HG02642 (cell line): ENCODE measurements around the gene NCS1.
"Not testable (repeated sequence)": the region's sequence is repeated elsewhere in the genome, so short reads cannot be mapped to it uniquely, and the experiment has no call there.

Experiments
- ATAC-seq: cut with Tn5 transposase; IDR thresholded peaks from one replicate; pipeline ENCODE4 v1.9.1; 2021; ENCODE audit warnings: mild to moderate bottlenecking; ENCODE audit not compliant: unreplicated experiment, poor library complexity

The NCS1 gene

GRCh38 chr9:130277525-130277924 lies 105.3 kb downstream of the NCS1 start:
- not testable (repeated sequence) for ATAC-seq

DNA sequence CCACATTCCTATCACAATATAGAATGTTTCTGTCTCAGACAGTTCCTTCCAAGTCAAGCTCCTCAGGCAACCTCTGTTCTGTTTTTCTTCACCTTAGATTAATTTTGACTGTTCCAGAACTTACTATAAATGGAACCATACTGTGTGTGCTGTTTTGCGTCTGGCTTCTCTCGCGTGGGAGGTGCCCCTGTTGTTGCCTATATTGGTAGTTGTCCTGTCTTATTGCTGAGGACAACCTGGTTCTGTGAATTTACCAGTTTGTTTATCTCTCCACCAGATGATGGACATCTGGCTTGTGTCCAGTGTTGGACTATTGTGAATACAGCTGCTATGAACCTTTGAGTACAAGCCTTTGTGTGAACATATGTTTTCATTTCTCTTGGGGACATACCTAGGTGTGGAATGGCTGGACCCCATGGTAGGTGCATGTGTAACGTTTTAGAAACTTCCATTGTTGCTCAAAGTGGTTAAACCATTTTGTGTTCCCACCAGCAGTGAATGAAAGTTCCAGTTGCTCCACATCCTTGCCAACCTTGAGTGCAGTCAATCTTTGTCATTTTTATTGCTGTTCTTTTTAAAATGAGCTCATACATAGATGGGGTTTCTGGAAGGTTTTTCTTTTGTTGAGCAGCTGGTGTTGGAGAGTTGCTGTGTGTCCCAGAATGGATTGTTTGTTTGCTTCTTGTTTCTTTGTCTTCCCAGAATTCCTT lies 111.5 kb downstream of the NCS1 start:
- ATAC-seq, result no peak

GRCh38 chr9:130284249-130284625 lies 112.0 kb downstream of the NCS1 start:
- ATAC-seq, result no peak

DNA sequence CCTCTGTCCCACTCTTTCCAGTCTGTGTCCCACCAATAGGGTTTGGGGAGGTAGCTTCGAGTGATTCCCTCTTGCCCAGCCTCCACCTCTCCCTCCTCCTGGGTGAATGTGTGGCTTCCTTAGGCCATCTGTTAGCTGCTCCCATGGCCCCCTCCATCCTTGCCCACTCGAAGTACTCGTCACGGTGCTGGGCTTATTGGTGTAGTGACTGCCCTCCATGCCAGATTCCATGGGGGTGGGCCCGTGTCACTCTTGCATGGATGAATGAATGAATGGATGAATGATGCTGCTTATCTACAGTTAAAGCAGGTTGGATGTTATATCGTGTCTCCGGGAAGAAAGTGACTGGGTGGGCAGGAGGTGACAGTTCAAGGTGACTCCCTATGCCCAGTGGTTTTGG lies 112.5 kb downstream of the NCS1 start:
- ATAC-seq, result no peak

DNA sequence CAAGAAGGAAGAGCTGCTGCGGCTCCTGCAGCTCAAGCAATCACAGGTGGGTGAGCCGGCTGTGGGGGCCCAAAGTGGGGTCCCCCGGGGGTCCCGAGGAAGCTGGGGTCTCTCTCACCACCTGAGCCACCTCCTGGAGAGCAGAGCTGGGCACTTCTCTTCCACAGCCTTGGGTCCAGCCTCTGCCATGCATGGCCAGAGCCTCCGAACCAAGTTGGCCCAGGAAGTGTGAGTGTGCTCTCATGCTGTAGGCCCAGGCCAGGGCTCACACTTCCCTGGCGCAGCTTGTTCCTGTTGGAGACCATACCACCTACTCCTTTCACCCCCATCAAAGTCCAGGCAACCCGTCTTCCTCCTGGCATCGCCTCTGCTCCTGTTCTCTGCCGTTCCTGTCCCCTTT lies 113.1 kb downstream of the NCS1 start:
- ATAC-seq, result no peak

DNA sequence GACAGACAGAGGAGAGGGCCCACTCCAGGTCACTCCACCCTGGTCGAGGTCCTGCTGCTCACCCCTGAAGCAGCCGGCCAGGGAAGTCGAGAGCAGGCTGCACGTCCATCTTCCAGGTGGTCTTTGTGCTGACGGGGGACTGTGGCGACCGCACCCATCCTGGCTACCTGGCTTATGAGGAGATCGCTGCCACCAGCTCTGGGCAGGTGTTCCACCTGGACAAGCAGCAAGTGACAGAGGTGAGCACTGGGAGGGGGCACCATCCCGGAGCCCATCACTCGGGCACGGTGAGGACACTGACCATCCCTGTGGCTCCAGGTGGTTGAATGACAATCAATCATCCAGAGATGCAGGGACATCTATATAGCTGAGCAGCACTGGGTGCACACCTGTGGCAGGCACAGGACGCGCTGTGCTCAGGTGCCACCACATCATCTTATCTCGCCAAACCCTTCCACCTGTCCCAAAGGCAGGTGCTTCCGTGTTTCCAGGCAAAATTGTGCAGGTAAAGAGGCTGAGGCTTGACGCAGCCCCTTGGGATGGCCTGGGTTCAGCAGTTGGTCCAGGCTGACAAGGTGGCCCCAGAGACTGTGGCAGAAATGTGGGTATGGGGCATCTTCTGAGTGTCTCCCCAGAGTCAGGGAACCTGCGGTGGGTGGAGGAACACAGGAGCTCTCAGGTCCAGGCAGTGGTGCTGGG lies 114.0 kb downstream of the NCS1 start:
- no peak for ATAC-seq
